NCI-H1048 (cell line): ENCODE results near the gene EIF1AY.
"Not testable (repeated sequence)": the region's sequence is repeated elsewhere in the genome, so short reads cannot be mapped to it uniquely, and the experiment has no call there.

Experiments
- DNase-seq: peaks from one replicate; lab custom pipeline; 2025; lab: John Stamatoyannopoulos, UW

Gene EIF1AY

GRCh38 chrY:20575531-20576121 is at the start of gene EIF1AY:
Gene EIF1AY, plus strand, starts transcription at chrY:20575776. Its CDS starts 96 bp downstream, at chrY:20575872.
- no peak for DNase-seq

GRCh38 chrY:20528435-20528834 is 47.1 kb upstream of the EIF1AY start:
- no peak for DNase-seq

DNA sequence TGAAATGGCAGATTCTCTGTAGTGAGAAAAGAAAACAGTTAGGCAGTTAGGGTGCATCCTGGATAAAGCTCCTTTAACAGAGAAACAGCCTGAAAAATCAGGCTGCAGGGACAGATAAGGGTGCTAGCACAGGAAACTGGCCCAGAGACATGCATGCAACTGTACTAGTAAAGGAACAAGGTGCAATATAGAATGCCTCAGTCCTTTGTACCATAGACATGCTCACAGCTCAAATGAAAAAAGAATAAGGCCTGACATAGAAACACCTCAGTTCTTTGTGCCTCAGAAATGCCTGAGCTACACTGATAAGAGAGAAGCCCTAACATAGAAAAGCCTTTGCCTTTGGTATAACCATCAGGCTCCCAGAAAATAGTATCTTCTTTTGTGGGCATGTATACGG is 37.4 kb upstream of the EIF1AY start:
- DNase-seq, result no peak

- no peak for DNase-seq
These were observed 36.6 kb upstream of the EIF1AY start for GRCh38 chrY:20538933-20539332.

GRCh38 chrY:20544451-20544960 is 31.1 kb upstream of the EIF1AY start:
- DNase-seq, result no peak

GRCh38 chrY:20546071-20546470 is 29.5 kb upstream of the EIF1AY start:
- DNase-seq, result no peak

GRCh38 chrY:20549289-20549688 is 26.3 kb upstream of the EIF1AY start:
- DNase-seq, result no peak

DNA sequence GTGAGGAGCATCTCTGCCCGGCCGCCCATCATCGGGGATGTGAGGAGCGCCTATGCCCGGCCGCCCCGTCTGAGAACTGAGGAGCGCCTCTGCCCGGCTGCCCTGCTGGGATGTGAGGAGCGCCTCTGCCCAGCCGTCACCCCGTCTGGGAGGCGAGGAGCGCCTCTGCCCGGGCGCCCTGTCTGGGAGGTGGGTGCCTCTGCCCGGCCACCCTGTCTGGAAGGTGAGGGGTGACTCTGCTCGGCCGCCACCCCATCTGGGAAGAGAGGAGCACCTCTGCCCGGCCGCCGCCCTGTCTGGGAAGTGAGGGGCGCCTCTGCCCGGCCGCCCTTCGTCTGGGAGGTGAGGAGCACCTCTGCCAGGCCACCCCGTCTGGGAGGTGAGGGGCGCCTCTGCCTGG is 23.7 kb upstream of the EIF1AY start:
- no peak for DNase-seq

DNA sequence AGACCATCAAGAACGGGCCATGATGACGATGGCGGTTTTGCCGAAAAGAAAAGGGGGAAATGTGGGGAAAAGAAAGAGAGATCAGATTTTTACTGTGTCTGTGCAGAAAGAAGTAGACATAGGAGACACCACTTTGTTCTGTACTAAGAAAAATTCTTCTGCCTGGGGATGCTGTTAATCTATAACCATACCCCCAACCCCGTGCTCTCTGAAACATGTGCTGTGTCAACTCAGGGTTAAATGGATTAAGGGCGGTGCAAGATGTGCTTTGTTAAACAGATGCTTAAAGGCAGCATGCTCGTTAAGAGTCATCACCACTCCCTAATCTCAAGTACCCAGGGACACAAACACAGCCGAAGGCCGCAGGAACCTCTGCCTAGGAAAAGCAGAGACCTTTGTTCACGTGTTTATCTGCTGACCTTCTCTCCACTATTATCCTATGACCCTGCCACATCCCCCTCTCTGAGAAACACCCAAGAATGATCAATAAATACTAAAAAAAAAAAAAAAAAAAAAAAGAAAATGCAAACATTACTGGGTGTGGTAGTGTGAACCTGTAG is 22.7 kb upstream of the EIF1AY start:
- not testable (repeated sequence) for DNase-seq

DNA sequence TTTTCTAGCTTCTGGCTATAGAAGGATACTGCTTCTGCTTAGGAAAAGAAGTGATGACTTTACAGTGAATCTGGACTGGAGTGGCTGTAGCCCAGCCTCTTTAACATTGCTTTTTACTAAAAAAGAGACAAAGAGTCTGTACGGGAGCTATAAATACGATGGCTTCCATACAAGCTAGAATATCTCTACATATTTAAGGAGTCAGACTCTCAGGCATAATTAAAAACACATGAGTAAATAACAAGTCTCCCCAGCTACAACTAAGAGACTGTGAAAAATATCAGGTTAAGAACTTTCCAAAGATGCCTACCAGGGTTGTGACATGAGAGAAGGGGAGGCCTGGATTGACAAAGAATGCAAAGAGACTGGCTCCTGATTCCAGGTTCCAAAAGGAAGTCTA is 19.8 kb upstream of the EIF1AY start:
- no peak for DNase-seq

DNA sequence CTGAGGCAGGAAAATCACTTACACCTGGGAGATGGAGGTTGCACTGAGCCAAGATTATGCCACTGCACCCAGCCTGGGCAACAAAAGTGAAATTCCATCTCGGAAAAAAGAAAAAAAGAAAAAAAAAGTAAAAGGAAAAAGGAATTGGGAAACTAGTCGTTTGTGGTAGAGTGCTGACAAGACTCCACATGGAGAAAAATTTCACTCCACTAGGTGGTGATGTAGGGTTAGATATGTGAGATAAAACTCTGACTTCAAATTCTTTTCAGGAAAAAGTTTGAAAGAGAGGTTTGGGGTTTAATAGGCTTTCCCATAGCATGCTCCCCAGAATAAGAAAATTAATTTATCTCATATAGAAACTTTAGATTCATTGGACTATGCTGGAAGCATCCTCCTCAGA is 16.9 kb upstream of the EIF1AY start:
- no peak for DNase-seq

- no peak for DNase-seq
These were observed 15.6 kb upstream of the EIF1AY start for GRCh38 chrY:20559873-20560512.

DNA sequence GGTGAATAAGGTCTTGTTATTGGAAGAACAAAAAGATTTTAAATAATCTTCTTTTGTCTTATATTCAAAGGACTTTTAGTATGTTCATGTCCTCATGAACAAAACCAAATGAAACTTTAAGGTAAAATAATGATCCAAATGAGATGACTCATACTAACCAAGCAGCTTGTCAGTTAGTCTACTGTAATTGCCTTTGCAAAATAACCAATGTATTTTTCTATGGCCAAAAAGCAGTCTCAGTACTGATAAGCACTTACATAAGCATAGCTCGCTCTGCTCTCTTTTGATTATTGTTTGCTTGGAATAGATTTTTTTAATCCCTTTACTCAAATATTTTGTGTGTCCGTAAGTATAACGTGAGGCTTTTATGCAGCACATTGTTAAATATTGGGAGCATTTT is 4.3 kb upstream of the EIF1AY start:
- no peak for DNase-seq

GRCh38 chrY:20576506-20576905 is 930 bp downstream of the EIF1AY start:
- no peak for DNase-seq

DNA sequence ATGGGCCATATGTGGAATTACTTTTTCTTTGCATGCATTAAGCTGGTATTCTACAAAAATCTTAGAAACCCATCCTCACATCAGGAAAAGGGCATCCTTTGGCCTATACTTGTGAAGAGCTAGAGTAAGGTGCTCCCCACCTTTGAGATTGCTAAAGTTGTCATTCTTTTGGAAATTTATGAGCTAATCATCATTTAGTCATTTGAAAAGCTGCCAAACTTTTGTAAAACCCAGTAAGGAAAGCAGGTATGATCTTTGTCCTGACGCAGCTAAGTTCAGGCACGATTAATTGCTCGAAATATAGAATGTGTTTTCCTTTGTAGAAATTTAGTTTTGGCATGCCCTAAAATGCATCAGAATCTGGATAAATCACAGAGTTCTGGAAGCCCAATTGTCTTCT is 2.6 kb downstream of the EIF1AY start:
- DNase-seq, result no peak

GRCh38 chrY:20581687-20582086 is 6.1 kb downstream of the EIF1AY start:
- DNase-seq, result no peak

DNA sequence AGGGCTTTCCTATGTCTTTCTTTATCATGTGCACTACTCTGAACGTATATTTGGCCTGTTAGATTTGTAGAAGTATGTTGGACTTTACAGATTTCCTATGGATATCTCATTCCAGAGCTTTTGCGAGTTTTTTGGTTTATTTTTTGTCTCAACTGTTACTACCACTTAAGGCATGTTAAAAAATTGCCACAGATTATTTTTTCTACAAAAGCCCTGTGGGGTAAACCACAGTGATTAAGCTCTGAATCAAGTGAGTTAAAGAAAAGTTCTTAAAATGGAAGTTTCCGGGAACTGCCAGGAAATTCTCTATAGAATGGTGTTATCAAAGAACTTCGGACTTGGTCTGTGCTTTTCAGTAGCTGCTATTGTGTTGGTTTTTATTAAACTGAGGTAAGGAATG is 10.6 kb downstream of the EIF1AY start:
- no peak for DNase-seq
